H1 (cell line): ENCODE results near the gene EFHD1. TPM values are rescaled to one million over a fixed set of nuclear protein-coding genes. Genes with fewer than 3 reads are reported as not detected.
A peak's percentile ranks its signal among the peaks of the same experiment; 100 is the strongest.

Experiments
- CTCF ChIA-PET: fragments of 300-600 bp; sonication (Branson Sonifier 250); formaldehyde crosslinking; loops from one replicate; lab custom pipeline; 2021; ENCODE audit not compliant: partially characterized antibody; lab: Charles Lee
- POLR2A ChIA-PET: fragments of 300-600 bp; sonication (Branson Sonifier 250); formaldehyde crosslinking; loops from one replicate; lab custom pipeline; 2021; ENCODE audit warnings: inconsistent platforms; ENCODE audit not compliant: partially characterized antibody; lab: Charles Lee
- DNase-seq, 2 experiments: peaks; one replicate each; pipeline versions ENCODE4 v3.0.0 to v3.0.0-alpha.2; 2010 to 2022; ENCODE audit warnings: low spot score in 2 of 2, low read depth in 1 of 2, mixed read lengths in 1 of 2
- FAIRE-seq: peaks from 2 replicates; lab custom pipeline; 2011; peaks lifted over from hg19 to GRCh38; lab: Jason Lieb, UNC
- H2AFZ ChIP-seq: 2 replicates; pipeline ENCODE4 v1.8.1; 2012; ENCODE audit warnings: low read length, inconsistent platforms
- H2AK5ac ChIP-seq: 2 replicates; pipeline ENCODE4 v1.6.1; 2013; ENCODE audit warnings: low read depth, low read length
- H2BK120ac ChIP-seq: replicated peaks from 2 replicates; pipeline ENCODE3; 2013; ENCODE audit warnings: low read depth, low read length, inconsistent platforms
- H2BK12ac ChIP-seq: 2 replicates; pipeline ENCODE4 v1.6.1; 2013; ENCODE audit warnings: low read depth, low read length
- H2BK15ac ChIP-seq: 2 replicates; pipeline ENCODE4 v1.6.1; 2013; ENCODE audit warnings: low read length
- H2BK20ac ChIP-seq: 2 replicates; pipeline ENCODE4 v1.6.1; 2013; ENCODE audit warnings: low read length
- H2BK5ac ChIP-seq: 2 replicates; pipeline ENCODE4 v1.6.1; 2013; ENCODE audit warnings: low read depth, low read length
- H3K14ac ChIP-seq: 2 replicates; pipeline ENCODE4 v1.6.1; 2013; ENCODE audit warnings: inconsistent platforms; ENCODE audit not compliant: insufficient read length
- H3K18ac ChIP-seq: 2 replicates; pipeline ENCODE4 v1.6.1; 2013; ENCODE audit warnings: low read length; ENCODE audit errors: extremely low read depth
- H3K23ac ChIP-seq: 2 replicates; pipeline ENCODE4 v1.6.1; 2013; ENCODE audit warnings: inconsistent platforms; ENCODE audit not compliant: insufficient read length
- H3K23me2 ChIP-seq: 2 replicates; pipeline ENCODE4 v1.6.1; 2013; ENCODE audit warnings: low read depth, low read length
- H3K27ac ChIP-seq: 2 replicates; pipeline ENCODE4 v1.6.1; 2011; ENCODE audit warnings: low read depth, low read length, inconsistent platforms
- H3K27me3 ChIP-seq, 4 experiments: replicated peaks in 1 of 4; 1 replicate in 1 of 4; 2 replicates in 3 of 4; pipeline versions ENCODE4 v1.6.1 to v1.8.1; 2011 to 2013; ENCODE audit warnings: low read length in 3 of 4, mild to moderate bottlenecking in 3 of 4, inconsistent platforms in 2 of 4, mixed read lengths in 2 of 4, moderate library complexity in 1 of 4; ENCODE audit not compliant: control insufficient read depth in 3 of 4, insufficient read depth in 3 of 4; ENCODE audit errors: extremely low read depth in 1 of 4
- H3K36me3 ChIP-seq, 4 experiments: 2 replicates each; pipeline versions ENCODE4 v1.6.1 to v1.8.1; 2011 to 2013; ENCODE audit warnings: mild to moderate bottlenecking in 4 of 4, low read length in 3 of 4, moderate library complexity in 2 of 4, control low read depth in 1 of 4, inconsistent platforms in 1 of 4; ENCODE audit not compliant: insufficient read depth in 4 of 4, control insufficient read depth in 2 of 4
- H3K4ac ChIP-seq: replicated peaks from 2 replicates; pipeline ENCODE3; 2013; ENCODE audit warnings: low read length, low read depth, mixed read lengths, inconsistent platforms; ENCODE audit not compliant: insufficient read length
- H3K4me1 ChIP-seq, 4 experiments: replicated peaks in 1 of 4; 1 replicate in 1 of 4; 2 replicates in 3 of 4; pipeline versions ENCODE4 v1.6.1 to v1.8.1; 2011 to 2013; ENCODE audit warnings: low read length in 3 of 4, inconsistent platforms in 2 of 4, mixed read lengths in 1 of 4; ENCODE audit not compliant: insufficient read depth in 4 of 4, control insufficient read depth in 3 of 4
- H3K4me2 ChIP-seq, 2 experiments: 2 replicates each; pipeline versions ENCODE4 v1.6.1 to v1.8.1; 2011 to 2013; ENCODE audit warnings: low read depth in 2 of 2, low read length in 2 of 2, control low read depth in 1 of 2, inconsistent platforms in 1 of 2, mild to moderate bottlenecking in 1 of 2; ENCODE audit not compliant: insufficient read depth in 1 of 2
- H3K4me3 ChIP-seq, 4 experiments: fragments of 200-600, 300-600 bp in 1 of 4; sonication (generic), shearing (Covaris generic), sonication (Bioruptor Twin) in 1 of 4; 2 replicates each; pipeline versions ENCODE4 v1.5.1 to v1.8.1; 2011 to 2016; ENCODE audit warnings: low read length in 4 of 4, low read depth in 3 of 4, control low read depth in 2 of 4, inconsistent platforms in 2 of 4, mild to moderate bottlenecking in 2 of 4, mixed read lengths in 1 of 4, moderate library complexity in 1 of 4; ENCODE audit not compliant: insufficient read depth in 2 of 4; ENCODE audit errors: extremely low read depth in 1 of 4
- H3K56ac ChIP-seq: replicated peaks from 2 replicates; pipeline ENCODE3; 2013; ENCODE audit warnings: low read depth, mild to moderate bottlenecking, mixed read lengths, low read length, inconsistent platforms; ENCODE audit not compliant: insufficient read length
- H3K79me1 ChIP-seq: 2 replicates; pipeline ENCODE4 v1.6.1; 2013; ENCODE audit warnings: low read depth, low read length, control low read depth
- H3K79me2 ChIP-seq, 2 experiments: 2 replicates each; pipeline versions ENCODE4 v1.6.1 to v1.8.1; 2012 to 2013; ENCODE audit warnings: low read length in 2 of 2, mild to moderate bottlenecking in 2 of 2, inconsistent platforms in 1 of 2; ENCODE audit not compliant: insufficient read depth in 2 of 2, control insufficient read depth in 1 of 2
- H3K9ac ChIP-seq, 4 experiments: replicated peaks in 1 of 4; 1 replicate in 1 of 4; 2 replicates in 3 of 4; pipeline versions ENCODE4 v1.6.1 to v1.8.1; 2011 to 2013; ENCODE audit warnings: low read depth in 3 of 4, low read length in 3 of 4, control low read depth in 2 of 4, mild to moderate bottlenecking in 2 of 4, moderate library complexity in 2 of 4, inconsistent platforms in 1 of 4; ENCODE audit errors: extremely low read depth in 1 of 4
- H3K9me3 ChIP-seq, 2 experiments: 2 replicates each; pipeline versions ENCODE4 v1.6.1 to v1.8.1; 2012 to 2013; ENCODE audit warnings: mild to moderate bottlenecking in 2 of 2, moderate library complexity in 2 of 2, control low read depth in 1 of 2, inconsistent platforms in 1 of 2, low read depth in 1 of 2, low read length in 1 of 2, mixed read lengths in 1 of 2; ENCODE audit not compliant: insufficient read depth in 2 of 2
- H4K20me1 ChIP-seq, 2 experiments: replicated peaks in 1 of 2; 2 replicates each; pipeline versions ENCODE3 to v1.8.1; 2011 to 2013; ENCODE audit warnings: inconsistent platforms in 2 of 2, low read length in 2 of 2, mild to moderate bottlenecking in 1 of 2; ENCODE audit not compliant: insufficient read depth in 2 of 2, control insufficient read depth in 1 of 2
- H4K5ac ChIP-seq: 2 replicates; pipeline ENCODE4 v1.6.1; 2013; ENCODE audit warnings: low read length, low read depth, mixed read lengths, inconsistent platforms; ENCODE audit not compliant: insufficient read length
- H4K8ac ChIP-seq: 2 replicates; pipeline ENCODE4 v1.8.0; 2013; ENCODE audit warnings: mild to moderate bottlenecking, moderate library complexity, low read length, inconsistent platforms; ENCODE audit not compliant: insufficient read depth; ENCODE audit errors: extremely low read depth
- H4K91ac ChIP-seq: replicated peaks from 2 replicates; pipeline ENCODE3; 2013; ENCODE audit warnings: low read length, mixed read lengths, inconsistent platforms; ENCODE audit not compliant: insufficient read length
- ASH2L ChIP-seq: fragments of 200-600, 300-600 bp; sonication (generic); IDR thresholded peaks from one replicate; pipeline ENCODE4 v1.7.1; 2017; ENCODE audit warnings: low read length
- ATF3 ChIP-seq: IDR thresholded peaks from 2 replicates; pipeline ENCODE4 v1.6.1; 2011; ENCODE audit warnings: low read depth, mild to moderate bottlenecking, low read length; ENCODE audit not compliant: insufficient read depth
- CBX5 ChIP-seq: fragments of 300-800, 300-1000 bp; sonication (generic); IDR thresholded peaks from 2 replicates; pipeline ENCODE4 v1.7.1; 2016; ENCODE audit warnings: antibody characterized with exemption, low read length, low read depth
- CHD1 ChIP-seq: IDR thresholded peaks from 2 replicates; pipeline ENCODE4 v1.6.1; 2012; ENCODE audit warnings: low read depth, low read length, improper control_type of control experiment
- CTCF ChIP-seq, 3 experiments: IDR thresholded peaks; 1 replicate in 2 of 3; 2 replicates in 1 of 3; pipeline versions ENCODE4 v1.5.1 to v1.6.1; 2011; ENCODE audit warnings: low read length in 3 of 3, mild to moderate bottlenecking in 3 of 3, inconsistent platforms in 2 of 3, low read depth in 1 of 3, moderate library complexity in 1 of 3; ENCODE audit not compliant: insufficient read depth in 1 of 3; ENCODE audit errors: control extremely low read depth in 1 of 3
- FOSL1 ChIP-seq: IDR thresholded peaks from 2 replicates; pipeline ENCODE4 v1.6.1; 2011; ENCODE audit warnings: mild to moderate bottlenecking, low read depth, low read length, moderate library complexity; ENCODE audit not compliant: insufficient read depth
- POLR2AphosphoS5 ChIP-seq: IDR thresholded peaks from 2 replicates; pipeline ENCODE4 v1.6.1; 2011; ENCODE audit warnings: low read depth, low read length
- RAD21 ChIP-seq, 2 experiments: IDR thresholded peaks in 1 of 2; conservative IDR thresholded peaks in 1 of 2; 2 replicates each; pipeline ENCODE4 v1.6.1; 2011; ENCODE audit warnings: low read depth in 2 of 2, low read length in 2 of 2, improper control_type of control experiment in 1 of 2, inconsistent platforms in 1 of 2, mild to moderate bottlenecking in 1 of 2, moderate library complexity in 1 of 2
- ZNF274 ChIP-seq: IDR thresholded peaks from 2 replicates; pipeline ENCODE4 v1.7.0; 2012; ENCODE audit warnings: low read length, borderline replicate concordance; ENCODE audit errors: extremely low read depth
- WGBS, 2 experiments: shearing (Covaris generic) in 1 of 2; methylation state at CpG; one replicate each; pipeline versions ENCODE4 v1.1.6 to v1.1.7; 2013 to 2015; ENCODE audit warnings: low lambda C conversion rate in 2 of 2, mixed read lengths in 2 of 2, inconsistent platforms in 1 of 2, low coverage in 1 of 2, missing lambda C conversion rate in 1 of 2; ENCODE audit not compliant: insufficient replicate concordance in 2 of 2, insufficient coverage in 1 of 2, insufficient read length in 1 of 2; ENCODE audit errors: extremely low coverage in 1 of 2, missing lambda C conversion rate in 1 of 2; 5-methylcytosine and 5-hydroxymethylcytosine counted together
- polyA plus RNA-seq, 7 experiments: library from polyadenylated mRNA; depleted of rRNA in 3 of 7; stranded (reverse) in 5 of 7; unstranded in 2 of 7; fragments of >200 nt in 5 of 7; fragments of 200-250 nt in 2 of 7; gene quantifications; 1 replicate in 5 of 7; 2 replicates in 1 of 7; 4 replicates in 1 of 7; pipeline versions ENCODE4 v1.2.1 to v1.2.3, GENCODE V29; 2011 to 2013; ENCODE audit warnings: missing spikeins in 2 of 7, mixed read lengths in 2 of 7
- total RNA-seq: library from RNA; stranded (reverse); fragmentation: NEBNext Ultra II Directional; extraction: Animal tissue kit (Norgen Biotek cat#: 25700); gene quantifications from 2 replicates; pipeline ENCODE4 v1.2.1, GENCODE V29; 2021

EFHD1 gene
- total and polyA plus RNA-seq, 2 of the 8 experiments (the other 6 are each of a cell fraction or from before 2014, with no cell fraction given), result 3.4 to 4.5 TPM

- no peaks in the 10 kb centered on the region for H3K9me3 ChIP-seq
- peak; percentile 7 for FAIRE-seq
- 59% methylated on average over 7 of the region's 7 CpGs; no CpG with 5 or more reads in 1 of the 2 experiments for WGBS, 2 experiments
- POLR2A ChIA-PET, result interaction anchor here (1.5 kb wide), 1 partner anchor 24 kb away, joined by 3 read pairs; no protein-coding TSS in a partner anchor
- H3K14ac ChIP-seq, result no peak overlapping the region
- H3K4me1 ChIP-seq, result no peaks in the 10 kb centered on the region
- no peak overlapping the region for H4K8ac ChIP-seq
- CTCF ChIA-PET, result interaction anchor here (1.3 to 2.2 kb wide), 5 partner anchors 9 to 81 kb away, joined by 3 to 9 read pairs (median 5); no protein-coding TSS in a partner anchor
- no peak for DNase-seq
- H3K27ac ChIP-seq, result no peak overlapping the region
- H4K20me1 ChIP-seq, result no peaks in the 10 kb centered on the region
- H3K23me2 ChIP-seq, result no peaks in the 10 kb centered on the region
- H2AK5ac ChIP-seq, result no peak overlapping the region
- no peak overlapping the region for H3K4me2 ChIP-seq
- no peak overlapping the region for H3K4me3 ChIP-seq
- no peaks in the 10 kb centered on the region for H3K79me1 ChIP-seq
- no peaks in the 10 kb centered on the region for H3K27me3 ChIP-seq
- H3K56ac ChIP-seq, result no peak overlapping the region
- no peak overlapping the region for H2BK12ac ChIP-seq
- no peak overlapping the region for H2BK15ac ChIP-seq
- no peaks in the 10 kb centered on the region for H3K79me2 ChIP-seq
- no peak overlapping the region for H3K4ac ChIP-seq
- H2BK5ac ChIP-seq, result no peak overlapping the region
- no peak overlapping the region for H2BK120ac ChIP-seq
- H3K36me3 ChIP-seq, result no peaks in the 10 kb centered on the region
- H4K91ac ChIP-seq, result no peak overlapping the region
- no peak overlapping the region for H3K18ac ChIP-seq
- no peak overlapping the region for H3K23ac ChIP-seq
- no peak overlapping the region for H2BK20ac ChIP-seq
- no peak overlapping the region for H4K5ac ChIP-seq
- no peak overlapping the region for H2AFZ ChIP-seq
- no peak overlapping the region for H3K9ac ChIP-seq
- TF ChIP-seq CBX5 (no peak), CTCF (IDR thresholded peaks at IDR 0.05; ENCODE audit: control extremely low read depth in 1 of 3, insufficient read depth in 1 of 3, low read depth in 1 of 3, low read length in 3 of 3) (peak; percentile 10 to 46 (median 38)), RAD21 (IDR thresholded peaks at IDR 0.05 in 1 of 2, conservative IDR thresholded peaks at IDR 0.05 in 1 of 2; ENCODE audit: low read depth in 2 of 2, low read length in 2 of 2) (peak; percentile 23 to 42; a peak in 3 of 4 replicates), ATF3 (no peak), ASH2L (no peak), FOSL1 (no peak), POLR2AphosphoS5 (no peak), ZNF274 (no peak), CHD1 (no peak)
Measured at GRCh38 chr2:232658217-232658785, 24.9 kb downstream of the EFHD1 start.
